GM12878 (cell line): Measurements from ENCODE around the gene CACNA2D2. TPM values are rescaled to one million over a fixed set of nuclear protein-coding genes. Genes with fewer than 3 reads are reported as not detected.

Experiments
- ATAC-seq: fragments of 200-7000 bp; cut with Tn5 transposase; 3 replicates; pipeline ENCODE4 v1.9.1; 2020; ENCODE audit warnings: mild to moderate bottlenecking, moderate library complexity
- BruUV-seq: library from RNA; stranded (reverse); fragments of 400-500 nt; replicated peaks from 2 replicates; lab custom pipeline; 2021; lab: Mats Ljungman, UMichigan
- CTCF ChIA-PET: fragments of 300-600 bp; sonication (Branson Sonifier 250); formaldehyde crosslinking; extraction: SDS; loops from one replicate; lab custom pipeline; 2021; ENCODE audit warnings: inconsistent platforms; lab: Yijun Ruan, JAX
- POLR2A ChIA-PET: fragments of 350-600 bp; formaldehyde crosslinking; extraction: SDS; loops from one replicate; lab custom pipeline; 2021; ENCODE audit warnings: inconsistent platforms; lab: Charles Lee
- RAD21 ChIA-PET: fragments of 300-600 bp; sonication (Branson Sonifier 250); formaldehyde crosslinking; loops from one replicate; lab custom pipeline; 2023; ENCODE audit warnings: antibody characterized with exemption; ENCODE audit not compliant: unreplicated experiment; lab: Charles Lee
- SMC1A ChIA-PET: fragments of 300-600 bp; sonication (Branson Sonifier 250); formaldehyde crosslinking; loops from one replicate; lab custom pipeline; 2023; ENCODE audit not compliant: unreplicated experiment, uncharacterized antibody; lab: Charles Lee
- DNase-seq: peaks from one replicate; pipeline ENCODE4 v3.0.0-alpha.2; 2011; ENCODE audit warnings: low read depth, low spot score
- FAIRE-seq: peaks from 3 replicates; lab custom pipeline; 2011; peaks lifted over from hg19 to GRCh38; lab: Jason Lieb, UNC
- H2AFZ ChIP-seq: 2 replicates; pipeline ENCODE4 v1.6.0; 2011; ENCODE audit warnings: low read depth, low read length, control low read depth; ENCODE audit not compliant: control insufficient read depth
- H3K27ac ChIP-seq: 2 replicates; pipeline ENCODE4 v1.5.1; 2011; ENCODE audit warnings: control low read depth; ENCODE audit not compliant: control insufficient read depth, insufficient read depth
- H3K27me3 ChIP-seq, 2 experiments: replicated peaks in 1 of 2; 2 replicates each; pipeline versions ENCODE4 v1.6.0 to v1.6.1; 2011; ENCODE audit warnings: low read length in 1 of 2; ENCODE audit not compliant: control insufficient read depth in 2 of 2, insufficient read depth in 2 of 2
- H3K36me3 ChIP-seq, 2 experiments: 2 replicates each; pipeline ENCODE4 v1.5.1; 2011; ENCODE audit warnings: low read length in 1 of 2; ENCODE audit not compliant: control insufficient read depth in 2 of 2, insufficient read depth in 2 of 2
- H3K4me1 ChIP-seq: 2 replicates; pipeline ENCODE4 v1.6.1; 2011; ENCODE audit warnings: mild to moderate bottlenecking, low read length, moderate library complexity, mixed read lengths; ENCODE audit not compliant: control insufficient read depth, insufficient read depth
- H3K4me2 ChIP-seq: 2 replicates; pipeline ENCODE4 v1.6.0; 2011; ENCODE audit warnings: control low read depth; ENCODE audit not compliant: control insufficient read depth, insufficient read depth
- H3K4me3 ChIP-seq: fragments of 200-600 bp; sonication (generic); 2 replicates; pipeline ENCODE4 v1.5.1; 2016
- H3K79me2 ChIP-seq: 2 replicates; pipeline ENCODE4 v1.6.0; 2011; ENCODE audit warnings: low read length; ENCODE audit not compliant: control insufficient read depth, insufficient read depth
- H3K9ac ChIP-seq: 2 replicates; pipeline ENCODE4 v1.8.0; 2011; ENCODE audit warnings: low read length, control low read depth, mixed read lengths; ENCODE audit not compliant: control insufficient read depth, insufficient read depth
- H3K9me3 ChIP-seq: replicated peaks from 3 replicates; pipeline ENCODE4 v1.5.1; 2011; ENCODE audit warnings: mild to moderate bottlenecking, low read length; ENCODE audit not compliant: control insufficient read depth, insufficient read depth
- H4K20me1 ChIP-seq: 2 replicates; pipeline ENCODE4 v1.6.0; 2011; ENCODE audit not compliant: control insufficient read depth, insufficient read depth
- BHLHE40 ChIP-seq, 2 experiments: fragments of 450-650 bp in 1 of 2; IDR thresholded peaks; 2 replicates each; pipeline ENCODE4 v1.6.1; 2011 to 2017; ENCODE audit warnings: low read depth in 2 of 2, borderline replicate concordance in 1 of 2, improper control_type of control experiment in 1 of 2, low read length in 1 of 2, mild to moderate bottlenecking in 1 of 2
- LARP7 ChIP-seq: fragments of 450-650 bp; IDR thresholded peaks from 2 replicates; pipeline ENCODE4 v1.6.1; 2017; ENCODE audit warnings: mild to moderate bottlenecking
- RAD51 ChIP-seq: fragments of 450-650 bp; IDR thresholded peaks from 2 replicates; pipeline ENCODE4 v1.6.1; 2016; ENCODE audit warnings: moderate library complexity, mild to moderate bottlenecking, inconsistent platforms
- SRF ChIP-seq, 2 experiments: IDR thresholded peaks; 2 replicates each; pipeline ENCODE4 v1.6.1; 2011; ENCODE audit warnings: low read depth in 2 of 2, low read length in 2 of 2, mild to moderate bottlenecking in 1 of 2, moderate library complexity in 1 of 2
- TCF7 ChIP-seq: IDR thresholded peaks from 2 replicates; pipeline ENCODE4 v1.6.1; 2014; ENCODE audit warnings: antibody characterized with exemption, borderline replicate concordance
- ZBTB11 ChIP-seq: fragments of 450-650 bp; formaldehyde crosslinking; IDR thresholded peaks from 2 replicates; pipeline ENCODE4 v1.5.0; 2022; ENCODE audit warnings: mild to moderate bottlenecking, missing genetic modification characterization
- ZBTB33 ChIP-seq: fragments of 450-650 bp; IDR thresholded peaks from 2 replicates; pipeline ENCODE4 v1.6.1; 2017; ENCODE audit warnings: mild to moderate bottlenecking
- WGBS: methylation state at CpG from one replicate; pipeline ENCODE4 v1.1.6; 2016; ENCODE audit warnings: low lambda C conversion rate; ENCODE audit not compliant: insufficient replicate concordance, insufficient coverage; ENCODE audit errors: missing lambda C conversion rate; 5-methylcytosine and 5-hydroxymethylcytosine counted together
- in situ Hi-C: fragments of 300-500 bp; cut with MboI; formaldehyde crosslinking; loops from 9 replicates; pipeline ENCODE4 v1.14.3; 2018; ENCODE audit warnings: mixed read lengths
- intact Hi-C: fragments of 100-400 bp; cut with micrococcal nuclease; formaldehyde crosslinking; loops from one replicate; pipeline ENCODE4 v1.14.2; 2022; ENCODE audit not compliant: unreplicated experiment
- polyA plus RNA-seq, 11 experiments: library from polyadenylated mRNA; depleted of rRNA in 4 of 11; unstranded in 6 of 11; stranded (reverse) in 5 of 11; fragments of >200 nt; fragmentation: Nextera tagmentation in 4 of 11; fragmentation: Illumina TruSeq in 1 of 11; extraction: Ambion mirVana in 4 of 11; extraction: Trizol in 1 of 11; gene quantifications; 1 replicate in 1 of 11; 2 replicates in 10 of 11; pipeline versions ENCODE4 v1.2.1 to v1.2.3, GENCODE V29; 2011 to 2016; ENCODE audit warnings: inconsistent platforms in 2 of 11, missing spikeins in 2 of 11, low read depth in 1 of 11
- total RNA-seq, 4 experiments: library from RNA; depleted of rRNA in 3 of 4; stranded (reverse); fragments of >200 nt in 3 of 4; fragmentation: Illumina TruSeq in 1 of 4; extraction: Trizol in 1 of 4; gene quantifications; 2 replicates each; pipeline versions ENCODE4 v1.2.1 to v1.2.3, GENCODE V29; 2013 to 2021
- TF ChIP-seq, protein P1 (sequence below), 3 experiments: IDR thresholded peaks in 2 of 3; conservative IDR thresholded peaks in 1 of 3; 2 replicates each; pipeline ENCODE4 v1.5.1; 2011; ENCODE audit warnings: low read depth in 3 of 3, low read length in 3 of 3, mild to moderate bottlenecking in 3 of 3, control low read depth in 2 of 3, moderate library complexity in 2 of 3, inconsistent platforms in 1 of 3, mixed read lengths in 1 of 3; ENCODE audit not compliant: control insufficient read depth in 2 of 3, insufficient read depth in 1 of 3; ENCODE audit errors: extremely low read depth in 1 of 3

Gene CACNA2D2
- total and polyA plus RNA-seq, 10 of the 15 experiments (the other 5 are each of a cell fraction or from before 2014, with no cell fraction given) = 0.03 to 0.07 TPM; not detected in 8

DNA sequence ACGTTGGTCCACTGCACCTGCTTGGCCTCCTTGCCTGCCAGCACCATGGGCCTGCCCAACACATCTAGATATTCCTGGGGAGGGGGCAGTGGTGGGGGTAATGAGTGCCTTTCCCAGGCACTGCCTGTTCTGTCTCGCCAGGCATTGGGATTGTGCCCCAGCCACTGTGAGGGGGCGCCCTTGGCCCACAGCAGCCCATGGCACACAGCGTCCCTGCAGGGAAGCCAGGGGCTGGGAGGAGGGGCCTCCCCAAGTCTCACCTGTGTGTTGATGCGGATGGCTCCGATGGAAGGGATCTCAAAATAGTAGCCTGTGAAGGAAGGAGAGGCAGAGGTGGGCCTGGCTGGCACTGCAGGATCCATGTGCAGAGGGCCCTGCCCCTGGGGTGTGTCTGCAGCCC is 125.4 kb downstream of the CACNA2D2 start (continued):
- TF ChIP-seq ZBTB11 (CRISPR knock-in tag) (no peak), ZBTB33 (no peak), RAD51 (no peak), SRF (IDR thresholded peaks at IDR 0.05; ENCODE audit: low read depth in 2 of 2, low read length in 2 of 2) (no peak)

DNA sequence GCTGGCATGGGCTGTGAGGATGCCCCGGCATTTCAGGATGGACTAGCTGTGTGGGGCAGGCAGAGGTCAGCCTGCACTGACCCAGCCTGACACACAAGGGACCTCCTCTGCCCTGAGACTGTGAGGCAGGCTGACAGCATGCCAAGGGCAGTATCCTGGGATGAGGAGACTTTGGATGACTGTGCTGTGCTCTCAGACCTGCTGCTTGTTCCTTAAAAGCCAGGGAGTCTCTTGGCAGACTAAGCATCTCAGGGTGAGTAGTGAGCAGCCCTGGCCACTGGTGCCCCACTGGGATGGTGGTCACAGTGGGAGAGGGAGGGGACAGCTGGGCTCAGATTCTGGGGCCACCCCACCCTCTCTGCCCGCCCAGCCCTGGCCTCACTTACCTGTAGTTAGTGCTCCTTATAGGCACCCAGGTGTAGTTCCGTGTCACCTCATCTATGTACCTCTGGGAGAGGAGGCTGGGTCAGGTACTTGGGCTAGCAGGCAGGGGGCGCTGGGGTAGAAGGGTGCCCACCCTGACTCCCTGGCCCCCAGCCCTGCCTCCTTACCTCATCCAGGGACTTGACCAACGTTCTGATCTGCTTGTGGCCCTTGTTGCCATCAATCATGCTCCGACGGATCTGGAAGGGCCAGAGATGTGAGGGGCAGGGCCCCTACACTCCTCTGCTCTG is 128.0 kb downstream of the CACNA2D2 start:
- ChIA-PET RAD21 (no interaction called here), SMC1A (no interaction called here), POLR2A (no interaction called here), CTCF (no interaction called here)
- no peak overlapping the region for H2AFZ ChIP-seq
- in situ Hi-C loops = no loop called here
- H3K27me3 ChIP-seq = no peaks in the 10 kb centered on the region; a peak in 2 of 4 replicates
- FAIRE-seq (no peak), DNase-seq (no peak), ATAC-seq (peak; percentile 46)
- H3K36me3 ChIP-seq = no peaks in the 10 kb centered on the region
- TF ChIP-seq, protein P1, sequence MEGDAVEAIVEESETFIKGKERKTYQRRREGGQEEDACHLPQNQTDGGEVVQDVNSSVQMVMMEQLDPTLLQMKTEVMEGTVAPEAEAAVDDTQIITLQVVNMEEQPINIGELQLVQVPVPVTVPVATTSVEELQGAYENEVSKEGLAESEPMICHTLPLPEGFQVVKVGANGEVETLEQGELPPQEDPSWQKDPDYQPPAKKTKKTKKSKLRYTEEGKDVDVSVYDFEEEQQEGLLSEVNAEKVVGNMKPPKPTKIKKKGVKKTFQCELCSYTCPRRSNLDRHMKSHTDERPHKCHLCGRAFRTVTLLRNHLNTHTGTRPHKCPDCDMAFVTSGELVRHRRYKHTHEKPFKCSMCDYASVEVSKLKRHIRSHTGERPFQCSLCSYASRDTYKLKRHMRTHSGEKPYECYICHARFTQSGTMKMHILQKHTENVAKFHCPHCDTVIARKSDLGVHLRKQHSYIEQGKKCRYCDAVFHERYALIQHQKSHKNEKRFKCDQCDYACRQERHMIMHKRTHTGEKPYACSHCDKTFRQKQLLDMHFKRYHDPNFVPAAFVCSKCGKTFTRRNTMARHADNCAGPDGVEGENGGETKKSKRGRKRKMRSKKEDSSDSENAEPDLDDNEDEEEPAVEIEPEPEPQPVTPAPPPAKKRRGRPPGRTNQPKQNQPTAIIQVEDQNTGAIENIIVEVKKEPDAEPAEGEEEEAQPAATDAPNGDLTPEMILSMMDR (IDR thresholded peaks at IDR 0.05 in 2 of 3, conservative IDR thresholded peaks at IDR 0.05 in 1 of 3; ENCODE audit: control insufficient read depth in 2 of 3, extremely low read depth in 1 of 3, insufficient read depth in 1 of 3, low read depth in 3 of 3, low read length in 3 of 3) = peak in 2 of 3 experiments; percentile 7 to 16; a peak in 1 of 6 replicates
- TF ChIP-seq TCF7 (no peak), LARP7 (no peak), BHLHE40 (IDR thresholded peaks at IDR 0.05; ENCODE audit: borderline replicate concordance in 1 of 2, low read depth in 2 of 2, low read length in 1 of 2) (no peak)
- no peaks in the 10 kb centered on the region for H4K20me1 ChIP-seq
- H3K9me3 ChIP-seq = no peaks in the 10 kb centered on the region
- intact Hi-C loops = no loop called here
- no peak overlapping the region for H3K9ac ChIP-seq
- no peak overlapping the region for H3K4me2 ChIP-seq
- 41% methylated on average over 7 of the region's 7 CpGs for WGBS
- BruUV-seq = no TSS peak
- no peaks in the 10 kb centered on the region for H3K79me2 ChIP-seq
- H3K4me1 ChIP-seq = no peaks in the 10 kb centered on the region
- H3K4me3 ChIP-seq = no peak overlapping the region
- no peak overlapping the region for H3K27ac ChIP-seq
